ENCODE measurements around the gene PBX4.

GRCh38 chr19:19544257-19544953, 74.1 kb downstream of the PBX4 start:
- TF ChIP-seq SUZ12 (IDR thresholded peaks at IDR 0.05; ENCODE audit: extremely low read depth, insufficient read depth, insufficient read length) (no peak), YY1 (IDR thresholded peaks at IDR 0.05; ENCODE audit: insufficient read depth, insufficient read length) (no peak), ZNF274 (IDR thresholded peaks at IDR 0.05; ENCODE audit: low read depth, low read length) (no peak)

Data from NT2/D1 (cell line).